Measurements from ENCODE around the gene STIP1. TPM values are rescaled to one million over a fixed set of nuclear protein-coding genes. Genes with fewer than 3 reads are reported as not detected.

The STIP1 gene
- total and polyA plus RNA-seq, 5 donors = 93.0 to 170 (median 99.7) TPM

DNA sequence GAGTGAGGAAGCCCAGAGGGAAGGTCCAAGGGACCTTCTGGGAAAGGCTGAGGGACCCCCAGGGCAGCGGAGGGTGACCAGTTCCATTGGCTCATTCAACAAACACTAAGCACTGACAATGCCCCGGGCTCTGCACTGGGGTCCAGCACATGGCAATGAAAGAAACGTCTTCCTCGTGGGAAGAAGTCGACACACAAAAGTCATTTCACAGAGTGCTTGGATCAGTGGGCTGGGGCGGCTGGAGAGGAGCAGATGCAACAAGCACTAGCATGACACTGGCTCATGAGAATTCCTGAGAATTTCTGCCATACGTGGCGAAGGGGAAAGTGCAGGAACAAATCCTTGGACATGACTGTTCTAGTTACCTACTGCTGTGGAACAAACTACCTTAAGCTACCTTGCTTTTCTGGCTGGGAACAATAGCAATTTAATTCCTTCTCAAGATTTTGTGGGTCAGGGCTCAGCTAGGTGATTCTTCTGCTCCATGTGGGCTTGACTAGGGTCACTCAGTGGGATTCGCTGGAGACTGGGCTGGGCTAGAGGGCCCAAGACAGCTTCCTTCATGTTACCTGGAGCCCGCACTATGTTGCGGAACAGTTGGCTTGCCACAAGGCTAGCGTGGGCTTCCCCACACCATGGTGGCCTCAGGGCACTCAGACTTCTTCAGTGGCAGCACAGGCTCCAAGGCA, 6.9 kb upstream of the STIP1 start:
- intact Hi-C loops (cut with DNase I) = no loop called here
- WGBS = 96% methylated on average over 12 of the region's 12 CpGs
- Histone ChIP-seq H3K4me3 (ENCODE audit: low read length) (no peak overlapping the region), H3K27me3 (ENCODE audit: control insufficient read depth, insufficient read depth) (no peaks in the 10 kb centered on the region), H3K27ac (ENCODE audit: low read length) (no peak overlapping the region), H3K9me3 (ENCODE audit: control insufficient read depth, low read length) (no peaks in the 10 kb centered on the region), H3K4me1 (ENCODE audit: control insufficient read depth, insufficient read depth, low read length) (peaks cover 8% of the 10 kb centered on the region)
- peak in 1 of 3 donors; percentile 37 for DNase-seq
- ATAC-seq = no peak

DNA sequence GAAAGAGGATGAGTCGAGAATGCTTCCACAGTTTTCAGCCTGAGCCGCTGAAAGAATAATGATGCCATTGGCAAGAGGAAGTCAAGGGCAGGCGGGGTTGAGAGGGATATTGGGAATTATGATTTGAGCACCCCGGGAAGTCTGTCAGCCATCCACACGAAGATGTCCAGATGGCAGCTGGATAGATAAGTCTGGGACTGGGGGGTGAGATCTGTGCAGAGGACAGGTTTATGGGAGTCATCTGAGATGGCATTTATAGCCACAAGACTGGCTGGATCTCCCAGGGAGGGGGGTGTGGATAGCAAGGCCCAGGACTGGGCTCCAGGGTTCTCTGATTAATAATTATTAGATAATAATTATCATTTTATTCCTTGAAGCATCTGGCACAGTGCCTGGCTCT, 5.1 kb upstream of the STIP1 start:
- ATAC-seq (no peak), DNase-seq (peak in 1 of 3 donors; percentile 41)
- peaks cover 10% of the 10 kb centered on the region for H3K4me1 ChIP-seq (ENCODE audit: control insufficient read depth, insufficient read depth, low read length)
- H3K27ac ChIP-seq (ENCODE audit: low read length) = peak overlapping the region; percentile 71
- H3K9me3 ChIP-seq (ENCODE audit: control insufficient read depth, low read length) = no peaks in the 10 kb centered on the region
- WGBS = 41% methylated on average over 5 of the region's 5 CpGs
- H3K4me3 ChIP-seq (ENCODE audit: low read length) = no peak overlapping the region
- no peaks in the 10 kb centered on the region for H3K27me3 ChIP-seq (ENCODE audit: control insufficient read depth, insufficient read depth)
- intact Hi-C loops (cut with DNase I) = no loop called here

GRCh38 chr11:64181506-64182411, 4.2 kb upstream of the STIP1 start:
- intact Hi-C loops (cut with DNase I) = no loop called here
- H3K9me3 ChIP-seq (ENCODE audit: control insufficient read depth, low read length) = no peaks in the 10 kb centered on the region
- H3K27ac ChIP-seq (ENCODE audit: low read length) = peak overlapping the region; percentile 84
- no peaks in the 10 kb centered on the region for H3K27me3 ChIP-seq (ENCODE audit: control insufficient read depth, insufficient read depth)
- H3K4me3 ChIP-seq (ENCODE audit: low read length) = no peak overlapping the region
- ATAC-seq = peak; percentile 71 to 76
- peaks cover 10% of the 10 kb centered on the region for H3K4me1 ChIP-seq (ENCODE audit: control insufficient read depth, insufficient read depth, low read length)
- peak; percentile 94 to 97 (median 96) for DNase-seq
- 40% methylated on average over 17 of the region's 17 CpGs for WGBS

DNA sequence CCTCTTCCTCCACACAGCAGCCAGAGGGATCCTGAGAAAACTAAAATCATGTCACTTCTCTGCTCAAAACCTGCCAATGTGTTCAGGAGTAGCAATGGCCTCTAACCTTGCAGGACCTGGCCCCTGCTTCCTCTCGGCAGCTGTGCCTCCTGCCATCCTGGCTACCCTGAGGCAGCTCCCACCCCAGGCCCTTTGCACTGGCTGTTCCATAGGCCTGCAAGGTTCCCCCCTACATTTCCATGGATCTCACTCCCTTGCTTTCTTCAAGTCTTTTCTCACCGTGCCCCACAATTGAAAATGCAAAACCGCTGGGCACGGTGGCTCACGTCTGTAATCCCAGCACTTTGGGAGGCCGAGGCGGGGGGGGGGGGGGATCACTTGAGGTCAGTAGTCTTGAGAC, 2.1 kb upstream of the STIP1 start:
- ATAC-seq = no peak
- Histone ChIP-seq H3K4me3 (ENCODE audit: low read length) (no peak overlapping the region), H3K27ac (ENCODE audit: low read length) (peak overlapping the region; percentile 10), H3K9me3 (ENCODE audit: control insufficient read depth, low read length) (no peaks in the 10 kb centered on the region), H3K27me3 (ENCODE audit: control insufficient read depth, insufficient read depth) (no peaks in the 10 kb centered on the region), H3K4me1 (ENCODE audit: control insufficient read depth, insufficient read depth, low read length) (peaks cover 10% of the 10 kb centered on the region)
- WGBS = 85% methylated on average over 7 of the region's 7 CpGs
- intact Hi-C loops (cut with DNase I) = no loop called here
- DNase-seq = peak in 1 of 3 donors; percentile 17

DNA sequence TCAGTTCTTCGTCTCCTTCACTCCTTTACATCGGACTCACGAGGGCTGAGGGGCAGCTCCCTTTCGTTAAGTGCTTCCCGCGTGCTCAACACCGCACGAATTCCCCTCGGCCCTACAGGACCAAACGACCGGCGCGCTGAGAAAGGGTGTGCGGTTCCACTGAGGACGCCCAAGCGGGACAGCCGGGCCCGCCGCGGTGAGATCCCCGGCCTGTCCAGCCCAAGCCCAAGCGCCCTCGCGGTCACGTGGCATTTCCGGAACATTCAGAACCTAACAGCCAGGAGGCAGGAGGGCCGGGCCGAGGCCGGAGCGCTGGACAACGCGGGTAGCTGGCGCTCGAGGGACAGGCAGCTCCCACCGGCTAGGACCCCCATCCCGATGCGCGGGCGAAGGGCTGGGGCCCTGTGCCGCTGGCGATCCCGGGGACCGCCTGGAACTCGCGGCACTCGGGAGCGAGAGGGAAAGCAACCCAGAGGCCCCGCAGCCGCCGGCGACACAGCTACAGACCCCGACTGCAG, 737 bp upstream of the STIP1 start:
- DNase-seq (peak; percentile 93 to 96 (median 95)), ATAC-seq (peak; percentile 68 to 79)
- Histone ChIP-seq H3K27ac (ENCODE audit: low read length) (peak overlapping the region; percentile 89), H3K4me3 (ENCODE audit: low read length) (peak overlapping the region; percentile 54), H3K9me3 (ENCODE audit: control insufficient read depth, low read length) (no peaks in the 10 kb centered on the region), H3K27me3 (ENCODE audit: control insufficient read depth, insufficient read depth) (no peaks in the 10 kb centered on the region), H3K4me1 (ENCODE audit: control insufficient read depth, insufficient read depth, low read length) (peaks cover 10% of the 10 kb centered on the region)
- intact Hi-C loops (cut with DNase I) = loop anchor here in 1 of 4 donors (5.0 kb wide), 1 partner anchor 117 kb away; the partner anchor contains the start of gene CATSPERZ
- WGBS = under 1% methylated on average over 52 of the region's 52 CpGs

DNA sequence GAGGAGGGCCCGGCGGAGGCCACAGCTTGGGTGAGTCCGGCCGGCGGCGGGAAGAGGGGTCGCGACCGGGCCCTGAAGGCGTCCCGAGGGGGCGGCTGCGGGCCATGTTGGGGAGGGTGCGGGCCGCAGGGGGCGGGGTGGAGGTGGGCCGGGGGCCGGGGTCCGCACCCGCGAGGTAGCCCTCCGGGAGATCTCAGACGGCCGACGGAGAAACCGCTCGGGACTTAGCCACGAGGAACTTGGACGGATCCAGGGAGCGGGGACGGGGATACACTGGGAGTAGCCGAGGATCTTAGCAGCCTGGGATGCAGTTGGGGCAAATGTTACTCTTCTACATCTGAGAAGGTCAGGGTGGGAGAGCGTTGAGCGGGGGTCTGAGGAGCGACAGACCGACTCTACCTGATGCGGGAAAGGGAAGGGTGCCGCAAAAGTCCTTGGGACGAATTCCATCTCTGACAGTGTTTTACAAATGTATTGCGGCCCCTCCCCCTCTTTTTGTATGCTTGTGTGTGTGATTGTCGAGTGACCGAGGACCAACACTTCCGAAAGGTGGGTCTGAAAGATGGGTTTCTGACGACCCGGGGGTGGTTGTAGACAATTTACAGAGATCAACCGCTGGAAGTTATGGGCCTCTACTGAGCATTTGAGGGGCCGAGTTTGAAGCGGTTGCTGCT, 658 bp downstream of the STIP1 start:
- H3K9me3 ChIP-seq (ENCODE audit: control insufficient read depth, low read length) = no peaks in the 10 kb centered on the region
- ATAC-seq = no peak
- no peak overlapping the region for H3K4me3 ChIP-seq (ENCODE audit: low read length)
- peaks cover 6% of the 10 kb centered on the region for H3K4me1 ChIP-seq (ENCODE audit: control insufficient read depth, insufficient read depth, low read length)
- no peaks in the 10 kb centered on the region for H3K27me3 ChIP-seq (ENCODE audit: control insufficient read depth, insufficient read depth)
- DNase-seq = peak in 1 of 3 donors; percentile 24
- H3K27ac ChIP-seq (ENCODE audit: low read length) = no peak overlapping the region
- WGBS = under 1% methylated on average over 48 of the region's 48 CpGs
- intact Hi-C loops (cut with DNase I) = loop anchor here in 1 of 4 donors (5.0 kb wide), 1 partner anchor 116 kb away; the partner anchor contains the start of gene CATSPERZ

DNA sequence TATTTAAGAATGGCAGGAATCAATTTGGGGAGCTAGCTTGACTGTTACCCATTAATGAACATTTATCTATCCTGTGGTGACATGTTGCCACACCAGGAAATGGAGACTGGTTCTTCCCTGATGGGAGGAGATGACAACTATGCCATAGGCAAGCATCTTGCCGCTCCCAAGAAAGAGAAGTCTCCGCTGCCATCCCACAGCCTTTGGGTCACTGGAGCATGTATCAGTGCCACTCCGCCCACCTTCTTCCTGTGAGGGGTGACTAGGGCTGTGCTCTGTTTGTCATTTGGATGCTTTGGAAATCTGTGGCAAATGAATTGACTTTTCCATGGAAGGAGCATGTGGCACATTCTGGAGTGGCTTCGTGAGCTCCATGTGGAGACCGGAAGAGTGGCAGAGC, 6.5 kb downstream of the STIP1 start:
- no peak for DNase-seq
- no peak overlapping the region for H3K27ac ChIP-seq (ENCODE audit: low read length)

GRCh38 chr11:64196626-64197025, 10.7 kb downstream of the STIP1 start:
- DNase-seq = no peak
- Histone ChIP-seq H3K9me3 (ENCODE audit: control insufficient read depth, low read length) (no peaks in the 10 kb centered on the region), H3K4me3 (ENCODE audit: low read length) (no peak overlapping the region), H3K4me1 (ENCODE audit: control insufficient read depth, insufficient read depth, low read length) (no peaks in the 10 kb centered on the region), H3K27me3 (ENCODE audit: control insufficient read depth, insufficient read depth) (no peaks in the 10 kb centered on the region), H3K27ac (ENCODE audit: low read length) (no peak overlapping the region)
- 80% methylated on average over 9 of the region's 9 CpGs for WGBS
- no peak for ATAC-seq
- intact Hi-C loops (cut with DNase I) = no loop called here

More for the DNA sequence above, 6.5 kb downstream of the STIP1 start:
- no peak for ATAC-seq
- Histone ChIP-seq H3K4me1 (ENCODE audit: control insufficient read depth, insufficient read depth, low read length) (no peaks in the 10 kb centered on the region), H3K9me3 (ENCODE audit: control insufficient read depth, low read length) (no peaks in the 10 kb centered on the region), H3K27me3 (ENCODE audit: control insufficient read depth, insufficient read depth) (no peaks in the 10 kb centered on the region), H3K4me3 (ENCODE audit: low read length) (no peak overlapping the region)
- 92% methylated on average over 5 of the region's 5 CpGs for WGBS
- intact Hi-C loops (cut with DNase I) = no loop called here

DNA sequence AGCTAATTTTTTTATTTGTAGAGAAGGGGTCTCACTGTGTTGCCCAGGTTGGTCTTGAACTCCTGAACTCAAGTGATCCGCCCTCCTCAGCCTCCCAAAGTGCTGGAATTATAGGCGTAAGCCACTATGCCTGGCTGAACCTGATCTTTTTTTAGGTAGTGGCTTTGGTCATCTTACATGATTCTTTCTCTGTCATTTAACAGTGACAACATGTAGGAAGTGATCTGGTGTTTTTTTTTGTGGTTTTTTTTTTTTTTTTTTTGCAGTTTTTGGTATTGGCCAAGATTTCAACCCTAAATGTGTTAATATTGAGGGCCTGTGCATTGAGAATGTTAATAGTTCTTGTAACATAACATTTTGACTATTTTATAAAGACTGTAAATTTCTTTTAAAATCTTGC, 12.5 kb downstream of the STIP1 start:
- 99% methylated on average over 2 of the region's 2 CpGs for WGBS
- no peak overlapping the region for H3K4me3 ChIP-seq (ENCODE audit: low read length)
- H3K27ac ChIP-seq (ENCODE audit: low read length) = no peak overlapping the region
- DNase-seq (no peak), ATAC-seq (no peak)
- H3K27me3 ChIP-seq (ENCODE audit: control insufficient read depth, insufficient read depth) = no peaks in the 10 kb centered on the region
- intact Hi-C loops (cut with DNase I) = no loop called here
- H3K9me3 ChIP-seq (ENCODE audit: control insufficient read depth, low read length) = no peaks in the 10 kb centered on the region
- H3K4me1 ChIP-seq (ENCODE audit: control insufficient read depth, insufficient read depth, low read length) = no peaks in the 10 kb centered on the region

DNA sequence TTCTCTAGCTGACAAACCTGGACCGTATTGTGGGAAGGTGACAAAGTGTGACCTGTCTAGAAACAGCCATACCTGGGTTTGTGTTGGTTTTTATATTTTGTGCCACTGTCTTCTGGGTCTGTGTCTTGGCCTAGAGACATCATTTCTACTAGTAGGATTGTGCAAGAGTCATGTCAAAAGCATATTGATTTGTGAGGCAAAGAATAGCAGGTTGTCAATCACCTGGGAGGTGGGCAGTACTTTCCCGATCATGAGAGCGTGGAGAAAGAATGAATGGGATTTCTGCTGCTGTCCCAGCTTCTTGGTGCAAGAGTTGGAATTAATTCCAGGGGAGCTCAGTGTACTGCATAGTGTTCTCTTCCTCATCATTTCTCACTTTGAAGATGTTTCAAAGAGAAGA, 15.6 kb downstream of the STIP1 start:
- WGBS = 63% methylated on average over 3 of the region's 3 CpGs
- no peak for ATAC-seq
- intact Hi-C loops (cut with DNase I) = no loop called here
- DNase-seq = no peak
- Histone ChIP-seq H3K9me3 (ENCODE audit: control insufficient read depth, low read length) (no peaks in the 10 kb centered on the region), H3K27ac (ENCODE audit: low read length) (no peak overlapping the region), H3K4me1 (ENCODE audit: control insufficient read depth, insufficient read depth, low read length) (no peaks in the 10 kb centered on the region), H3K4me3 (ENCODE audit: low read length) (no peak overlapping the region), H3K27me3 (ENCODE audit: control insufficient read depth, insufficient read depth) (no peaks in the 10 kb centered on the region)

Measured in right cardiac atrium (tissue), 5 donors.